Upper lobe of right lung (tissue), 1 donor: Measurements from ENCODE around the gene DLK2. TPM values are rescaled to one million over a fixed set of nuclear protein-coding genes. Genes with fewer than 3 reads are reported as not detected.

Experiments
- ATAC-seq: fragments of 200-7000 bp; cut with Tn5 transposase; one replicate; pipeline ENCODE4 v1.9.1; 2020; ENCODE audit warnings: mild to moderate bottlenecking, moderate library complexity
- DNase-seq: peaks from one replicate; pipeline ENCODE4 v3.0.0-alpha.2; 2020
- H3K27ac ChIP-seq: fragments of 200-600 bp; one replicate; pipeline ENCODE4 v1.8.0; 2022
- H3K27me3 ChIP-seq: fragments of 200-600 bp; one replicate; pipeline ENCODE4 v1.8.0; 2022; ENCODE audit warnings: mild to moderate bottlenecking
- H3K36me3 ChIP-seq: fragments of 200-600 bp; one replicate; pipeline ENCODE4 v1.8.0; 2022
- H3K4me1 ChIP-seq: fragments of 200-600 bp; one replicate; pipeline ENCODE4 v1.8.0; 2022
- H3K4me3 ChIP-seq: fragments of 200-600 bp; one replicate; pipeline ENCODE4 v1.8.0; 2022; ENCODE audit warnings: mild to moderate bottlenecking
- H3K9me3 ChIP-seq: fragments of 200-600 bp; one replicate; pipeline ENCODE4 v1.8.0; 2022
- CTCF ChIP-seq: fragments of 200-600 bp; IDR thresholded peaks from one replicate; pipeline ENCODE4 v1.8.0; 2022; ENCODE audit warnings: antibody characterized with exemption
- intact Hi-C: fragments of 100-400 bp; cut with DNase I; formaldehyde crosslinking; loops from one replicate; pipeline ENCODE4 v1.11.0; 2022
- total RNA-seq: library from RNA; stranded (reverse); fragmentation: NEBNext Ultra II Directional; extraction: Animal tissue kit (Norgen Biotek cat#: 25700); gene quantifications from one replicate; pipeline ENCODE4 v1.2.1, GENCODE V29; 2021
- donor health status: DM: no; HTN: yes; CAD: no; lungs with severe emphysema.

Gene DLK2
- total RNA-seq, 1 donor from 2014 or later: 0.23 TPM

- Histone ChIP-seq H3K4me1 (peaks cover 4% of the 10 kb centered on the region), H3K9me3 (no peaks in the 10 kb centered on the region), H3K27me3 (peaks cover 7% of the 10 kb centered on the region), H3K27ac (no peak overlapping the region), H3K4me3 (no peak overlapping the region), H3K36me3 (peaks cover 46% of the 10 kb centered on the region)
- DNase-seq (no peak), ATAC-seq (no peak)
- intact Hi-C loops: loop anchor here (10.0 kb wide), 1 partner anchor 53 kb away; no protein-coding TSS in a partner anchor
- TF ChIP-seq CTCF: no peak
Measured at GRCh38 chr6:43451939-43452338, 3.4 kb downstream of the DLK2 start.

- TF ChIP-seq CTCF: no peak
- DNase-seq (no peak), ATAC-seq (no peak)
- peaks cover 2% of the 10 kb centered on the region for H3K27me3 ChIP-seq
- peaks cover 47% of the 10 kb centered on the region for H3K36me3 ChIP-seq
- H3K4me3 ChIP-seq: no peak overlapping the region
- intact Hi-C loops: loop anchor here (10.0 kb wide), 1 partner anchor 53 kb away; no protein-coding TSS in a partner anchor
- no peaks in the 10 kb centered on the region for H3K9me3 ChIP-seq
- H3K27ac ChIP-seq: no peak overlapping the region
- H3K4me1 ChIP-seq: peaks cover 4% of the 10 kb centered on the region
Measured at GRCh38 chr6:43451348-43451747, 4.0 kb downstream of the DLK2 start.

- Histone ChIP-seq H3K36me3 (peaks cover 54% of the 10 kb centered on the region), H3K27ac (no peak overlapping the region), H3K27me3 (no peaks in the 10 kb centered on the region), H3K9me3 (no peaks in the 10 kb centered on the region), H3K4me3 (no peak overlapping the region), H3K4me1 (peaks cover 2% of the 10 kb centered on the region)
- no peak for DNase-seq
- intact Hi-C loops: loop anchor here (10.0 kb wide), 1 partner anchor 54 kb away; no protein-coding TSS in a partner anchor
- no peak for ATAC-seq
- TF ChIP-seq CTCF: no peak
Measured at GRCh38 chr6:43450699-43451131, 4.6 kb downstream of the DLK2 start.

- Histone ChIP-seq H3K4me1 (no peaks in the 10 kb centered on the region), H3K9me3 (no peaks in the 10 kb centered on the region), H3K4me3 (no peak overlapping the region), H3K27ac (no peak overlapping the region), H3K27me3 (no peaks in the 10 kb centered on the region), H3K36me3 (peaks cover 71% of the 10 kb centered on the region)
- DNase-seq (no peak), ATAC-seq (no peak)
- intact Hi-C loops: no loop called here
- TF ChIP-seq CTCF: no peak
Measured at GRCh38 chr6:43448916-43449315, 6.4 kb downstream of the DLK2 start.

- ATAC-seq (no peak), DNase-seq (no peak)
- Histone ChIP-seq H3K36me3 (peaks cover 85% of the 10 kb centered on the region), H3K4me1 (no peaks in the 10 kb centered on the region), H3K27ac (no peak overlapping the region), H3K27me3 (no peaks in the 10 kb centered on the region), H3K4me3 (no peak overlapping the region), H3K9me3 (no peaks in the 10 kb centered on the region)
- intact Hi-C loops: no loop called here
- no peak for TF ChIP-seq CTCF
Measured at GRCh38 chr6:43447604-43448003, 7.7 kb downstream of the DLK2 start.

GRCh38 chr6:43445576-43445975 is 9.8 kb downstream of the DLK2 start:
- no peak for TF ChIP-seq CTCF
- Histone ChIP-seq H3K27me3 (no peaks in the 10 kb centered on the region), H3K4me1 (no peaks in the 10 kb centered on the region), H3K9me3 (no peaks in the 10 kb centered on the region), H3K4me3 (no peak overlapping the region), H3K27ac (no peak overlapping the region), H3K36me3 (peaks cover 95% of the 10 kb centered on the region)
- DNase-seq (no peak), ATAC-seq (no peak)
- intact Hi-C loops: no loop called here
